Epithelial cell of proximal tubule (primary cell): ENCODE measurements around the gene ZC2HC1B. TPM values are rescaled to one million over a fixed set of nuclear protein-coding genes. Genes with fewer than 3 reads are reported as not detected.
A peak's percentile ranks its signal among the peaks of the same experiment; 100 is the strongest.

Experiments
- DNase-seq: peaks from one replicate; pipeline ENCODE4 v3.0.0-alpha.2; 2011; ENCODE audit warnings: low read depth
- H3K4me3 ChIP-seq: 2 replicates; pipeline ENCODE4 v1.5.1; 2011; ENCODE audit warnings: low read depth, mild to moderate bottlenecking, low read length
- CTCF ChIP-seq: conservative IDR thresholded peaks from 2 replicates; pipeline ENCODE4 v1.5.1; 2012; ENCODE audit warnings: low read depth, mild to moderate bottlenecking, low read length
- total RNA-seq: library from RNA; depleted of rRNA; stranded (reverse); fragments of >200 nt; gene quantifications from 2 replicates; pipeline ENCODE4 v1.2.3, GENCODE V29; 2015

The ZC2HC1B gene
- total RNA-seq, 1 donor from 2014 or later: not detected

GRCh38 chr6:143941852-143942627 is 77.8 kb downstream of the ZC2HC1B start:
- peak; percentile 83 for TF ChIP-seq CTCF
- no peak for DNase-seq
- H3K4me3 ChIP-seq: no peak overlapping the region

- no peak for DNase-seq
- no peak for TF ChIP-seq CTCF
- H3K4me3 ChIP-seq: no peak overlapping the region
Measured at GRCh38 chr6:143948208-143948607, 83.9 kb downstream of the ZC2HC1B start.

- no peak for TF ChIP-seq CTCF
- no peak for DNase-seq
- no peak overlapping the region for H3K4me3 ChIP-seq
Measured at GRCh38 chr6:143949535-143949934, 85.3 kb downstream of the ZC2HC1B start.

- no peak for DNase-seq
- no peak for TF ChIP-seq CTCF
- no peak overlapping the region for H3K4me3 ChIP-seq
Measured at GRCh38 chr6:143949962-143950361, 85.7 kb downstream of the ZC2HC1B start.

GRCh38 chr6:143950875-143951274 is 86.6 kb downstream of the ZC2HC1B start:
- DNase-seq: no peak
- H3K4me3 ChIP-seq: no peak overlapping the region
- TF ChIP-seq CTCF: no peak

- DNase-seq: no peak
- H3K4me3 ChIP-seq: no peak overlapping the region
- no peak for TF ChIP-seq CTCF
Measured at GRCh38 chr6:143952060-143952778, 87.9 kb downstream of the ZC2HC1B start.
